HG03025 (cell line): Measurements from ENCODE around the gene ELL2.
A peak's percentile ranks its signal among the peaks of the same experiment; 100 is the strongest.

Source experiments
- ATAC-seq: cut with Tn5 transposase; IDR thresholded peaks from one replicate; pipeline ENCODE4 v1.9.1; 2021; ENCODE audit warnings: mild to moderate bottlenecking, moderate library complexity; ENCODE audit not compliant: unreplicated experiment, low FRiP score

The ELL2 gene

DNA sequence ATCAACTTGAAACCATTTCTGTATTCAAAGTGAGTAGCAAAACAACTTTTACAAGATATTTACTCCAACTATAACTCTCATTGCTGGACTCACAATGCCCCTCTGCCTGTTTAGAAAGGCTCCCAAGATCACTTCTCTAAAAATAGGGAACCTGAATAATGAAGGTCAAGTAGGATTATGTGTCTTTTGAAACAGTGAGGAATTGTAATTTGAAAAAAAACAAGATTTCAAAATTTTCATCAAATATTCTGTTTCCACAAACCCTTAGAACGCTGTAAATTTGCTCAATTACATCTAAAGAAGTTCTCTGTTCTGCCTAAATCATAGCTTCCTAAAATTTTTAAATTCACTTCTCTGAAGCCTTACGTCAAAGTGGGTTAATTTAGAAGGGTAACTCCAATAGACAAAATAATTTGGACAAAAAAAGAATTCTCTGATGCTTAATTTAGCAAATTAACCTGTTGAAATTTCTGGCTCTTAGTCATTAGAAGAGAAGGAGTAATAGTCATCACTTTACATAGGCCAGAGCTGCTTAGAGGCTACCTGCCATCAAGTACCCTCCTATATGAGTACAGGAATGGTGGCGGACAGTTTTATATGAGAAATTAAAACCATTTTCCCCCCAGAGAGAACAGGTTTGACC is 4.0 kb downstream of the ELL2 start:
- ATAC-seq = no peak

DNA sequence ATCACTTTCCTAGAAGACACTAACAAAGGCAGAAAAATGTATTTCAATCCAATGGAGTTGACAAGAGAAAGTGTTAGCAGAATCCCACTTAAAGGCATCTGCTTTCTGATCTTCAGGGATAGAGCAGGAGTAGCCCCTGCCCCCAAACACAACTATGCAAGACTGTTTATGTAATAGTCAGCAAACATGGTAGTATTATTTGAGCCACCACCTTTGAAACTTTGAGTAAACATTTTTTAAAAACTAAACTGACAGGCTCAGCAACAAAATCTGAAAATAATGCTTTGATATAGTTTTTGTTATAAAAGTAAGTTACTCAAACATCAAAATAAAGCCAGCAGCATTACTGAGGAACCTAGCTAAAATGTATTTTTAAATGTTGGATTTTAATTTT is 4.8 kb downstream of the ELL2 start:
- no peak for ATAC-seq

DNA sequence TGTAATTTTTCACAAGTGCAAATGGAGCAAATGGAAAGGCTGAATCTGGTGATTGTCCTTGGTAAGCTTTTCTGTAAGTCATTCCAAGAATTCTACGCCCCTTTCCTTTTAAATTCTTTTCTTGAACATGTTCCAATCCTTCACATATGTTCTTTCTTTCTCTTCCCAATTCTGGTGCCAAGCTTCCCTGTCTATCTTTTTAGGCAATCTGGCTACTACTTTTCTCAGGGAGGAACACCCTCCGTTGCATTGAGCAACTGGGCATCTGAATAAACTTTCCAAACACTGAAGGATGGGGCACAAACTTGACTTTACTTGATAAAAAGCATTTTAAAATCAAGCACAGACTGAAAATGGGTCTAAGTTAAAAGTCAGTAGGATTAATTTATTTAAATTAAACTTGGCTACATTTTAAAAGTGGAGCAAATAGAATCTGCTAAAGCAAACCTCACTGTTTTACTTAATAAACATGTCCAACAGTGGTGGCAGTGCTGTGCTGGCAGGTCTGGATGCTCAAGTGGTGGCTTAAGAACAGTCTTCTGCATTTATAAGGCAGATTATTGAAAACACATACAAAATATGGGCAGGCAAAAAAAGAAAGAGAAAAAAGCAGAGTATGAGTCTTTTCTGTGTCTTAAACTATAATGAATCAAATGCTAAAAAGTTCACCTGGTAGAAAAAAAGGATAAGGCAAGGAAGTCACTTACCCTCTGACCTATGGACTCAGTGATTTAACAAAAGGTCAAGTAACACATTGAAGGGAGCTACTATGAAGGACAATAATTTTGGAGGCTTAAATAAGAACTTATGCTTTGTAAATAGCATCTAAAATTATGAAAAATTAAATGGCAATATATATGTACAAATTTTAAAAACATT is 5.4 kb downstream of the ELL2 start:
- ATAC-seq = no peak

DNA sequence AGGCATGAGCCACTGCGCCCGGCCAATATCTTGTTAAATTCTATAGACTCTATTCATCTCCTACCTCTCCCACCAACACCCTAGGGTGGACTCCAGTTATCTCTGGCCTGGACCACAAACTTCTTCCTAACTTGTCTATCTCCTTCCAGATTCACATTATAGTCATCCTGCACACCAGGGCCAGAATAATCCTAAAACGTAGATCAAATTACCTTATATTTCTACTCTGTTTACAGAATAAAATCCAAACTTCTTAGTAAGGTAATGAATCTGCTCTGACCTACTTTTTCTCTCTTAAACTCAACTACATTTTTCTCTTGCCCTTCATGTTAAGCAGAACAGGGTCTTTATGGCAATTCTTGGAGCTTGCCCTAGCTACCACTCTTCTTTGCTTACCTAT is 6.9 kb downstream of the ELL2 start:
- ATAC-seq = no peak

DNA sequence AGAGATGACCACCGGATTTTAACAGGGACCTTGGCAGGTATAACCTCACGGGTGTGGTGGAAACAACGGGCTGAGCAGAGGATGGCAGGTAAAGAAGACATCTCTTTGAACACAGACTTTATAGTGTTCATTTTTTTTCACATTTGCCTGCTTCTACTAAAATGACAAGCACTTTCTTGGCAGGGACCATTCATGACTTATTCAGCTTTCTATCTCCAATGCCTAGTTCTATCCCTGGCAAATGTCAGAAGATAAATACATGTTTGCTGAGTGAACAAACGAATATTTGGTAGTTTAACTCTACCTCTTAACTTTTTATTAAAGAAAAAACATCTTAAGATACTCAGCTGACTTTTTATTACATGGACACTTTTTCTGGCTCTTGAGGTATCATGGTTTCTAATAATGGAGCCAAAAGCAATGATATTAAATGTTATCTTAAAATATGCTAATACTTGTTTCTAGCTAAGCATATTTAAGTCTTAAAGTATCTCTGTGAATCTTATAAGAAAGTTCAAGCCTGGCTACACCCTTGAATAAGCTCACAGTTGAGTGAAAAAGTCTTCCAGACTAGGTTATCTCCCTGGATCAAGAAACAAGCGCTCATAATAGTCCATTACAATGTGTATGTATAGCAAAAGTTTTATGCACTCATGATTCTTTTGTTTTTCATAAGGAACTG is 8.5 kb downstream of the ELL2 start:
- no peak for ATAC-seq

DNA sequence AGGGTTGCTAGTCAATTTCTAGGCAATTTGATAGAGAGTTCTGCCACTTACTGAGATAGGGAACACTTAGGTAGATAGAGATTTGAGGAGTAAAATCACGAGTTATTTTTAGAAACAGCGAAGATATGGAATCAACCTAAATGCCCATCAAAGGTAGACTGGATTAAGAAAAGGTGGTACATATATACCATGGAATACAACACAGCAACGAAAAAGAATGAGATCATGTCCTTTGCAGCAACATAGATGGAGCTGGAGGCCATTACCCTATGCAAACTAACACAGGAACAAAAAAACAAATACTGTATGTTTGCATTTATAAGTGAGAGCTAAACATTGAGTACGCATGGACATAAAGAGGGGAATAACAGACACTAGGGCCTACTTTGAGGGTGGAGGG is 9.7 kb downstream of the ELL2 start:
- no peak for ATAC-seq

DNA sequence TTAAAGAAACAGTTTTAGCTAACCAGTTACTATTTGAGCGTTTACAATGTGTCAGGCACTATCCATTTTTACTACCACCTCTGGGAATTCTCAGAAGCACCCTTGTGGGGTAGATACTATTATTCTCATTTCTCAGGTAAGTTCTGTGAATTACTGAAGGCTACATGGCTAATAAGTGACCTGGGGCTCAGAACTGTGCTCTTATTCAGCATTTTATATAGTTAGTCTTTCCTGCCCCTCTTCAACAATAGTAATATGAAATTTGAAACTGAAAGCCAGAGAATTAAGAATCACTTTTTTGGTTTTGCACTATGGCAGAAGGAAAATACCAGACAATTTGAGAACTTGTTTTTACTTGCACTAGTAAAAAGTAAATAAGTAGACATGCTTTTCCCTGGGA is 11.8 kb downstream of the ELL2 start:
- ATAC-seq = no peak

DNA sequence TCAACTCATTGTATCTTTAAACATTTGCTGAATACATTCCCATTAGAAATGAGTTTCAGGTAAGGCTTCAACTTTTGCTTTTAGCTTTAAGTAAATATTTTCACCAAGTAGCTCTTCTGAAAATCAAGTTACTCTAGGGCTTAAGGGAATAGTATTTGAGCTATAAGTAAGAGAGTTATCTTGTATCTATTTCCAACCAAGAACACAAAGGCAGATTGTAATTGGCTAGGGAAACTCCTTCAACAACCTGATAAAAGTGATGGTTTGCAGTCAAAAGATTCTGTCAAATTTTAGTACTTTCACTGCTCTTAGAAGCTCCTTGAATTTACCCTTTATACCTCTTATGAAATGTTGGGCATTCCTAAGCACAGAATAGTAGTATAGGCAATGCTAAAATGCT is 13.0 kb downstream of the ELL2 start:
- ATAC-seq = no peak

DNA sequence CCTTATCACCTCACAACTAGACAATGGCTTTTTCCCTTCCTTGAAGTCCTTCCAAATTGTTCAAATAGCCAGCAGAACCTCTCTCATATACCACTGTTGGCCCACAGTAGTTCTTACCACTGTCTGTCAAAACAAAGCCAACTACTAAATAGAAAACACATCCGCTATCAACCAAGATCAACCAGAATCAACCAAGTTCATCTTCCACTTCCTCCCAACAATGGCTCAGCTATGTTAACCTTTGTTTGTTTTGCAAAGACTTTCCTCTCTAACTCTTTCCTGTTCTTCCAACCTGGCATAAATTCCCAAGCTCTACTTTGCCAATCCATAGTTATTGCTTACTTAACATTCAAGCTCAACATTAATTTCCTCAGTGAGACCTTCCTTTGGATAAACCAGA is 15.2 kb downstream of the ELL2 start:
- no peak for ATAC-seq

DNA sequence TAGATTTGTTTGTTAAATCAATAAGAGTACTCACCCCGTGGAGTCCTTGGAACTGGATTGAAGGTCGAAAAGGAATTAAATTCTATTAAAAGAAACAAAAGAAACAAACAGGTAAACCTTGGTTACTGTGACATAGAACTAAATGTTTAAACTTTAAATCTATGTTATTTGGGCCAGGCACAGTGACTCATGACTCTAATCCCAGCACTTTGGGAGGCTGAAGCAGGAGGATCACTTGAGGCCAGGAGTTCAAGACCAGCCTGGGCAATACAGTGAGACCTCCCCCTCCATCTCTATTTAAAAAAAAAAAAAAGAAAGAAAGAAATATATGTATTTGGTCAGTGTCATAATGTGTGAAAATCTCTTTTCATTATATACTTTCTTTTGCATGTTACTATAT is 18.7 kb downstream of the ELL2 start:
- no peak for ATAC-seq

DNA sequence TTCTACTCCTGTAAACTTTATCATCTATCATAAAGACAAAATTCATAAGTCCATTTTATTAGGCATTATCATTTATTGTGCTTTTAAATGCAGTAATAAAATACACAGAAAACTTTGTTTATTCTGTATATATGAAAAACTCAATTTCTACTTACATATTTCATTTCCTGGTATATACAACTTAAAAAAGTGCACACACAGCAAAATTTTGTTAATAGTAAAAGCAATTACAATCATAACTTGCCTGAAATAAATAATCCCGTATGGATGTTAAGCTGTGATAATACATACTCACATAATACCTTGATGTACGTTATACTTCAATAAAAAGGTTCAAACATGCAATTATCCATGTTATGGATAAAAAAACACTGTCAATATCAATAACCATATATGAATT is 19.2 kb downstream of the ELL2 start:
- ATAC-seq = no peak

DNA sequence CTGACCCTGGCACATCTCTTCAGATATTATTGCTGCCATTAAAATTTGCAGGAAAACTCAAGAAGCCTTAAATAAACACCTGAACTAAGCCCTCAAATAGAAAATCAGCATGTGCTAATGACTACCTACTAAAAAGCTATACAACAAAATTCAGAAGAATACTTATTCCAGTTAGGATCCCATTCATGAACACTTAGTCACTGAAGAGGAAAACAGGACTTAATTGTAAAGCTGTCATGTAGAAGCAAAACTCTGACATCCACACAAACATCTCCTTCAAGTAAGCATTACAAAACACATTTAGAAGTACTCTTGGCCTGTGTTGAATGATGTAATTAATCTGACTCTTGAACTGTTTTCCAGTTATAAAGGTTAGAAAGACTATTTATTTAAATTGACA is 19.9 kb downstream of the ELL2 start:
- ATAC-seq = no peak

DNA sequence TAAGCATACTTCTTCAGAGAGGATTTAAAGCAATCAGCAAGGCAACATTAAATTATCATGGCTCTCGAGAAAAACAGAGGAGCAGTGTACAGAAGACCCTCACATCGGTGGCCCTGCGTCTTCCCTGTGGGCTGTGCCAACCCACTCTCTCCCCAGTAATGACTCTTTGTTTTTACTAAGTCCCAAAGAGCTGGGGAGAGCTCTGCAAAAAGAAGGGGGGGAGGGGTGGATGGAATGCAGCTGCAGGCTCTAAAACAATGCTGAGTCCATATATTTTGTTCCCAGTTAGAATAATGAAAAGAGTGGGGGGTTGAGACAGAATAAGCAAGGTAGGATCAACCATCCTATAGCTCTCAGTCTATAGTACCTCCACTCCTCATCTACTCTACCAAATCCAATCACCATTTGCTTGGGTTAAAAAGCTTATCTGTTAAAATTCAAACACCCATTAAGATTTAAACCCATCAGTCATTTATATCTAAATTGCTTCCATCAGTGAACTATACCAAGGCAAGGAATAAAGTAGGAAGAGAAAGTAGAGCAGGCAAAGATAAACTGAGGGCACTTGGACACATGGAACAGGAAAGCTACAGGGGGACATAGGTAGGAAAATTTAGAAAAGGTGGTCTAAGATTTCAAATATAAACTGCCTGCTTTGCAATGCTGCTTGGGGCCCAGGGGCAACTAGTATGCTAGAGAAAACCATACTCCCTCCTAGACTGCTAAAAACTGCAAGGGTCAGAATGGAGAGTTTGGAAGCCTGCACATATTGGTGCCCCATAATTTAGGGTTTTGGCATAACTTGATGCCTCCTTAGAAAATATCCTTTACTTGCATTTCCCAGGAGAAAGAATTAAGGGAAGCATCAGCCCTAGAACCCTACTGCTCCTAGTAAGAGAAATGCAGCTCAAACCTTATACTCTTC is 20.6 kb downstream of the ELL2 start:
- no peak for ATAC-seq

DNA sequence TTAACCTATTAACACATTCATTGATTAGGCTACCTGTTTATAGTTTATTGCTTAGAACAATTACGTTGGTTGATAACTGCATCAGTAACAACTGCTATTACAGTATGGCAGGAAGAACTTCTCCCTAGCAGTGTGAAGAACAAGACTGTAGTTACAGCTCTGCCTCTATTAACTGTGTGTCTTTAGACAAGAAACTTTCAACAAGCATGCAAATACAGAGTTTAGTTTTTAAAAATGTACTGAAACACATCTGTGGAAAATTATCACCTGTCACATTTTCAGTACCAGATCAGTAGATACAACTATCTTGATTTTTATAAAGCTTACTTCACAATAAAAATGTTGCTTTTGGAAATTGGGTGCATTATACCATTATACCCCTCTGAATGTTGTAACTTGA is 22.2 kb downstream of the ELL2 start:
- peak; percentile 74 for ATAC-seq

DNA sequence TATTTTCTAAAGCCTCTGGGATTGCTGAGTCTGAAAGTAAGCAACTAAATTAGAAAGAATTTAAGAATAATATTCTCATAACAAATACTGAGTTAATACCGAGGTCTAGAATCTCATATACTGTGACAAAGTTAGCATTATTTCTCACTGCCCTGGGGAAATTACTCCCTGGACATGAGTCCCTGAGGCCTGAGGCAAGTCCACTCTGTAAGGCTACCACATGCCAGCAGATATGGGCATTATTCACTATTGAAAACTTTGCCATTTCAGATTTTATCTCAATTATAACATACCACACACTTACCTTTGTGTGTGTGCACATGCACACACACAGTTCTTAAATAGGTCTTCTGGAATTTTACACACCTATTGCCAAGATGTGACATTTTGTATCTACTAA is 22.9 kb downstream of the ELL2 start:
- no peak for ATAC-seq

DNA sequence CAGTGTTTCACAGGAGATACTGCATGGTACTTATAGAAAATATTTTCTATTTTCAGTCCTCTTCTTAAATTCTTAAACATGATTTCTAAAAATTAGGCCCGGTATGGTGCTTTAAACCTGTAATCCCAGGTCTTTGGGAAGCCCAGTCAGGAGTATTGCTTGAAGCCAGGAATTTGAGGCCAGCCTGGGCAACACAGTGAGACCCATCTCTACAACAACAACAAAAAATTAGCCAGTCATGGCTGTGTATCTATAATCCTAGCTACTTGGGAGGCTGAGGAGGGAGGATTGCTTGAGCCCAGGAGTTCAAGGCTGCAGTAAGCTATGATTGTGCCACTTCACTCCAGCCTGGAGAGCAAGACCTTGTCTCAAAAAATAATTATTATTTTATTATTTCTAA is 23.3 kb downstream of the ELL2 start:
- no peak for ATAC-seq

DNA sequence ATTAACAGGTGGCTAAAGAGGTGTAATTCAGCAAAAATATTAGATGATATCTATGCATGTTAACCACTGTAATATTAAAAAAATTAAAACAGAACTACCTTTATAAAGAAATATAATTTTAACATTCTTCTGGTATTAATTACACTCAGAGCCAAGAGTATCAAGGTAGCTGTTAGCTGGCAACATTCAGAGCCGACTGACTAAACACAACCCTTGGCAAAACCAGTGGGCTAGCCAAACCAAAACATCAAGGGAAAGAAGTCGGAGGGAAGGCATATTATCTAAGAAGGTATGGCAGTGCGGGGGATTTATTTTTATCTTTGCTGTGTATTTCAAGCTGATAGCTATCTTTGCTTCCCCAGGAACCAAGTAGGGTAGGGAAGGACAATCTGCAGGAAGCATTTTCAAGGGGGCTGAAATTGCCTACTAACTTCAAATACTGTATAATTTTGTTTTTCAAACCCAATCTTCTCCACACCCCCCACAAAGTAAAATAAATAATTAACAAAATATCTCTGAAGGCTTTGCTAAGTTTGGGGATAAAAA is 24.0 kb downstream of the ELL2 start:
- ATAC-seq = no peak

DNA sequence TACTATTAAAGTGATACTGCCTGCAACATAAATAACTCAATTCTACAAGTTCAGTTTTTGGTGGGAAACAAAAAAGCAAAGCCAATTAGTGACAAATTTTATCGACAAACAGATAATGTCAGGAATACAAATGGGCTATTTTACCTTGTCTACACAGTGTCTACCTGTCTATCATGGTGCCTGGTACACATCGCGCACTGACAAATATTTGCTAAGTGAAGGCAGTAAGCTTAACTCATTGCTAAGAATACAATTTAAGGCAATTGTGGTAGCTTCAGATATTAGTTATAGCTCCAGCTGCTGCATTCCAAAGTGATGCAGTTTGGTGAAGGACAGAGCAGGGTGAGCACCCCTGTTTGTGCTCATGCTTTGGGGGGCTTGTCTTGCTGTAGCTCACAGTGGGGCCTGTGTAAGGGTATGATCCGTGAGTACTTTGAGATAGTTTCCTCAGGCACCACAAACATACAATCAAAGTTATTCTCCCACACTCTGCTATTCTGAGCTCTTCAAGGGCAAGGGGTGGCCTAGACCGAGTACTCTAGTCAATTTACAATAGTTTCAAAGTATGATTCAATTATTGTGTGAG is 24.7 kb downstream of the ELL2 start:
- ATAC-seq = no peak

DNA sequence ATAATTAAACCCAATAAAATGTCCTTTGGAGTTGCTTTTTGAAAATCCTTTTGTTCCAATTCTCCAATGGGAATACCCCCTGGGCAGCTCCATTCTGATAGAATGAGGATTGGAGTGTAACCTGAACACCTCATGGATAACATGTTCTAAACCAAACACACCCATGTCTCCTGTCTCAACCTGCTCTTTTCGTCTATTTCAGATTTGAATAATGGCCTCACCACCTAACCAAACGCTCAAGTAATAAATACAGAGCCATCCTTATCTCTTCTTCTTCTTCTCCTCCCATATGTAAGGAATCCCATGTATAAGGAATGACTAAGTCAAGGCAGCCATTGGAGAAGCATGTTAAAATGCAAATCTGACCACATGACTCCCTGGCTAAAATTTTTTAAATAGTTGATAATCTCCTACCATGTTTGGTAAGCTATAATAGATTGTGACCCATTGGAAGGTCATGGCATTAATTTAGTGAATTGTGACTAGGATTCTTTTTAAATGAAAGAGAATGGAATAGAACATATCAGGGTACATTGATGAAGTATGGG is 26.0 kb downstream of the ELL2 start:
- no peak for ATAC-seq
